Activated T-helper 1 cell treated with anti-CD3 and anti-CD28 coated beads, Interleukin-12 subunit alpha, Interleukin-12 subunit beta, Interleukin-2, Interleukin-4 antibody, amounts not matched to agents 30 ng/mL and 10 ng/mL and 1 ng/mL, durations not matched to agents 14 hours and 24 hours and 36 hours (primary cell): ENCODE measurements around the gene NAV3. TPM values are rescaled to one million over a fixed set of nuclear protein-coding genes. Genes with fewer than 3 reads are reported as not detected.
"Not testable (repeated sequence)": the region's sequence is repeated elsewhere in the genome, so short reads cannot be mapped to it uniquely, and the experiment has no call there.

Source experiments
- DNase-seq: peaks from one replicate; pipeline ENCODE4 v3.0.0; 2021; ENCODE audit warnings: low spot score
- H3K27ac Mint-ChIP-seq: one replicate; pipeline ENCODE4 v1.8.0; 2021; ENCODE audit warnings: mild to moderate bottlenecking, mixed read lengths
- H3K27me3 Mint-ChIP-seq: one replicate; pipeline ENCODE4 v1.8.0; 2022; ENCODE audit warnings: mild to moderate bottlenecking, moderate library complexity, mixed read lengths; ENCODE audit not compliant: insufficient read depth
- H3K36me3 Mint-ChIP-seq: one replicate; pipeline ENCODE4 v1.8.0; 2021; ENCODE audit warnings: low read depth, mixed read lengths
- H3K4me1 Mint-ChIP-seq: one replicate; pipeline ENCODE4 v1.8.0; 2021; ENCODE audit warnings: low read depth, mixed read lengths
- H3K4me3 Mint-ChIP-seq: one replicate; pipeline ENCODE4 v1.8.0; 2021; ENCODE audit warnings: mild to moderate bottlenecking, moderate library complexity, mixed read lengths
- H3K9me3 Mint-ChIP-seq: one replicate; pipeline ENCODE4 v1.8.0; 2021; ENCODE audit warnings: mixed read lengths
- intact Hi-C: fragments of 100-400 bp; cut with micrococcal nuclease; formaldehyde crosslinking; loops from one replicate; pipeline ENCODE4 v1.15.1; 2024
- total RNA-seq: library from RNA; stranded (reverse); gene quantifications from 2 replicates; pipeline ENCODE4 v1.2.3, GENCODE V29; 2022

The NAV3 gene
- total RNA-seq, 1 donor from 2014 or later = not detected

DNA sequence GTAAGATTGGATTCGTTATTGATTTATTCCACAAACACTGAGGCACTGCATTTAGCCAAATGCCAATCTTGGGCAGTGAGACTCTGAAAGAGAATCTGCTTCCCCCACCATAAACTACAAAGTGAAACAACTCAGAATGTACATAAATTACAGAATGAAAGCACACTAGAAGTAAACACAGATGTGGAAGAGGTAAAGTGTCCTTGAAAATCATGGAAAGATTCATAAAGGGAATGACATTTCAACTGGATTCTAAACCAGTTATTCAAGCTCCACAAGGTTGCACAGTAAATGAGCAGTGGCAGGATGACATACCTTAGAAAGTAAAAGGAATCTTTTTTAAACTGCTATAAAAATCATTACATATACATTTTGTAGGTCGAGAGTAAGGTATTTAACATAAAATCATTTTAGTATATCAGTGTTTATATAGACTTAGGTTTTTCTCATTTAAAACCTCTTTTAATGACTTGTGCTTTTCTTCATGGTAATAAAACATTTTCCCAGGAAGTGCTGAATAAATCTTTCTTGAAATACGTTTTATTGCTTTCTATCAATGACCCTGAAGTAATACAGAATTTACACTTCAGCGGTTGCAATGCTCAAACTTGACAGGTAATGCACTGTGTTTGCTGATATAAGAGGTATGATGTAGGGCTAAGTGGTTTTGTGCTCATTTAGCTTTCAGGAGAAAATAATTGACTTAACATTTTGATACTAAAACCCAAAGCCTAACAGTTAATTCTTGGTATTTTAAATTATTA lies 270.6 kb downstream of the NAV3 start:
- H3K4me3 Mint-ChIP-seq = no peak overlapping the region

DNA sequence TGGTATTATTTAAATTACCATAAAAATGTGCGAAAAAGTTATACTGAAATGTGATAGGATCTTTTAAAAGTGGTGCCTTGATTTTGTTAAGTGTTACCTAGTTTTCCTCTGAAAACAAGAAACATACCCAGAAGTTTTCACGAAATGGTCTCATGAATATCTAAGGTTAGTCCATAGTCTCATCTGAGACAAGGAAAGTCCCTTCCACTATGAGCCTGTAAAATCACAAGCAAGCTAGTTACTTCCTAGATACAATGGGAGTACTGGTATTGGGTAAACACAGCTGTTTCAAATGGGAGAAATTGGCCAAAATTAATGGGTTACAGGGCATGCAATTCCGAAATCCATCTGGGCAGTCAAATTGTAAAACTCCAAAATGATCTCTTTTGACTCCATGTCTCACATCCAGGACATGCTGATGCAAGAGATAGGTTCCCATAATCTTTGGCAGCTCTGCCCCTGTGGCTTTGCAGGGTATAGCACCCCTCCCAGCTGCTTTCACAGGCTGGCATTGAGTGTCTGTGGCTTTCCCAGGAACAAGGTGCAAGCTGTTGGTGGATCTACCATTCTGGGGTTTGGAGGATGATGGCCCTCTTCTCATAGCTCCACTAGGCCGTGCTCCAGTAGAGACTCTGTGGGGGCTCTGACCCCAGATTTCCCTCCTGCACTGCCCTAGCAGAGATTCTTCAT lies 271.4 kb downstream of the NAV3 start:
- Mint-ChIP-seq H3K4me1 (no peaks in the 10 kb centered on the region), H3K27me3 (no peaks in the 10 kb centered on the region), H3K36me3 (no peaks in the 10 kb centered on the region), H3K27ac (no peak overlapping the region), H3K4me3 (no peak overlapping the region), H3K9me3 (no peaks in the 10 kb centered on the region)
- no peak for DNase-seq
- intact Hi-C loops = no loop called here

More for the DNA sequence above, 270.6 kb downstream of the NAV3 start:
- H3K9me3 Mint-ChIP-seq = no peaks in the 10 kb centered on the region
- H3K27me3 Mint-ChIP-seq = no peaks in the 10 kb centered on the region
- H3K36me3 Mint-ChIP-seq = no peaks in the 10 kb centered on the region
- no peak overlapping the region for H3K27ac Mint-ChIP-seq
- DNase-seq = no peak
- intact Hi-C loops = no loop called here
- H3K4me1 Mint-ChIP-seq = no peaks in the 10 kb centered on the region

DNA sequence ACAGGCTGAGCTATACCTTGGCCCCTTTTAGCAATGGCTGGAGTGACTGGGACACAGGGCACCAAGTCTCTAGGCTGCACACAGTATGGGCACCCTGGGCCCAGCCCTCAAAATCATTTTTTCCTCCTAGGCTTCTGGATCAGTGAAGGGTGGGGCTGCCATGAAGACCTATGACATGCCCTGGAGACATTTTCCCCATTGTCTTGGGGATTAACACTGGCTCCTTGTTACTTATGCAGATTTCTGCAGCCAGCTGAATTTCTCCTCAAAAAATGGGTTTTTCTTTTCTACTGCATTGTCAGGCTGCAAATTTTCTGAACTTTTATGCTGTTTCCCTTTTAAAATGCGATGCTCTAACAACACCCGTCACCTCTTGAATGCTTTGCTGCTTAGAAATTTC lies 272.1 kb downstream of the NAV3 start:
- DNase-seq, H3K9me3 Mint-ChIP-seq, H3K27me3 Mint-ChIP-seq, intact Hi-C loops, H3K27ac Mint-ChIP-seq, H3K4me3 Mint-ChIP-seq, H3K36me3 Mint-ChIP-seq, H3K4me1 Mint-ChIP-seq: not testable (repeated sequence)

DNA sequence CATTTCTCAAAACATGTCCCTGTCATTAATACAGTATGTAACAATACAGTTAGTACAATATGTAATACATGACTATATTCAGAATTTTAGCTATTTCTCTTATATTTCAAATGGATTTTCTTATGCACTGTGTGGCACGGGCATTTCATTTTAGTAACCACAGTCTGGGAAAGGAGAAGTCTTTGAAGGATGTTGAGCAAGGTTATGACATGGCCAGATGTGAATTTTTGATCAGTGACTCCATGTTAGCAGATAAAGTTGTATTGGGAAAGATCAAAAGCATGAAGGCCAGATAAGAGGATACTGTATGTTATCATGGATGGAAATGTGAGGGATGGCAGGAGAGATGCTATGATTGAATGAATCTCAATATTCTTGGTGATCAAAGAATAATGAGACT lies 285.2 kb downstream of the NAV3 start:
- DNase-seq = no peak
- no peaks in the 10 kb centered on the region for H3K36me3 Mint-ChIP-seq
- no peaks in the 10 kb centered on the region for H3K27me3 Mint-ChIP-seq
- peaks cover 16% of the 10 kb centered on the region for H3K9me3 Mint-ChIP-seq
- H3K27ac Mint-ChIP-seq = no peak overlapping the region
- no peak overlapping the region for H3K4me3 Mint-ChIP-seq
- H3K4me1 Mint-ChIP-seq = no peaks in the 10 kb centered on the region
- intact Hi-C loops = no loop called here

DNA sequence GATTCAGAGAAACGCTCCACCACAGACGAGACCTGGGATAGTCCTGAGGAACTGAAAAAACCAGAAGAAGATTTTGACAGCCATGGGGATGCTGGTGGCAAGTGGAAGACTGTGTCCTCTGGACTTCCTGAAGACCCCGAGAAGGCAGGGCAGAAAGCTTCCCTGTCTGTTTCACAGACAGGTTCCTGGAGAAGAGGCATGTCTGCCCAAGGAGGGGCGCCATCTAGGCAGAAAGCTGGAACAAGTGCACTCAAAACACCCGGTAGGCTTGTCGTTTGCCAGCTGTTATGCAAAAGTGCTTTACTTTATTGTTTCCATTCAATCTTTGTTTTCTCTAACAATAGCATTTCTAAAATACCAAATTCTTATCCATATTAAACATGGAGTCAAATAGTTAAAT lies 287.3 kb downstream of the NAV3 start:
- no peak overlapping the region for H3K27ac Mint-ChIP-seq
- intact Hi-C loops = no loop called here

DNA sequence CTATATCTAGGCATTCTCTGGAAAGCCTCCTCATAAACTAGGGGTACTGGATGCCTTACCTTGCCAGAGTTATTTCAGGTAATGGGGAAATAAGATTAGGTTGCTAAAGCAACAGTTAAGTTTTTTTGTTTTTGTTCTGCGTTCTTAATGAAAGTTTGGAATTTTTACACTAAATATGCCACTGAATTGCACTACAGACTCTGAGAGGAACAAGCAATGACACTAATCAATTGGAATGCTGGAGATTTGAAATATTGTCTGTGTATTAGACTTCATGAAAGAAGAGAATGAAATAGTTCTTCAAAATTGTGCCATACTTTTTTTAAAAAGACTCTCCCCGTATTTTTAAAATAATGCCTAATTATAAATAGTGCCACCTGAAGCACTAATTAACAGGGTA lies 287.8 kb downstream of the NAV3 start:
- H3K9me3 Mint-ChIP-seq = peaks cover 6% of the 10 kb centered on the region
- intact Hi-C loops = no loop called here
- no peak overlapping the region for H3K4me3 Mint-ChIP-seq
- H3K36me3 Mint-ChIP-seq = no peaks in the 10 kb centered on the region
- no peak for DNase-seq
- H3K27me3 Mint-ChIP-seq = no peaks in the 10 kb centered on the region
- no peaks in the 10 kb centered on the region for H3K4me1 Mint-ChIP-seq
- H3K27ac Mint-ChIP-seq = no peak overlapping the region

More for the DNA sequence above, 287.3 kb downstream of the NAV3 start:
- H3K4me3 Mint-ChIP-seq = no peak overlapping the region
- no peaks in the 10 kb centered on the region for H3K36me3 Mint-ChIP-seq
- no peaks in the 10 kb centered on the region for H3K4me1 Mint-ChIP-seq
- no peak for DNase-seq
- H3K9me3 Mint-ChIP-seq = peaks cover 6% of the 10 kb centered on the region
- no peaks in the 10 kb centered on the region for H3K27me3 Mint-ChIP-seq

DNA sequence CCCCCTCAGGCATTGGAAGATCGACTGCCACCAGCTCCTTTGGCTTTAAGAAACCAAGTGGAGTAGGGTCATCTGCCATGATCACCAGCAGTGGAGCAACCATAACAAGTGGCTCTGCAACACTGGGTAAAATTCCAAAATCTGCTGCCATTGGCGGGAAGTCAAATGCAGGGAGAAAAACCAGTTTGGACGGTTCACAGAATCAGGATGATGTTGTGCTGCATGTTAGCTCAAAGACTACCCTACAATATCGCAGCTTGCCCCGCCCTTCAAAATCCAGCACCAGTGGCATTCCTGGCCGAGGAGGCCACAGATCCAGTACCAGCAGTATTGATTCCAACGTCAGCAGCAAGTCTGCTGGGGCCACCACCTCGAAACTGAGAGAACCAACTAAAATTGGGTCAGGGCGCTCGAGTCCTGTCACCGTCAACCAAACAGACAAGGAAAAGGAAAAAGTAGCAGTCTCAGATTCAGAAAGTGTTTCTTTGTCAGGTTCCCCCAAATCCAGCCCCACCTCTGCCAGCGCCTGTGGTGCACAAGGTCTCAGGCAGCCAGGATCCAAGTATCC lies 288.7 kb downstream of the NAV3 start:
- Mint-ChIP-seq H3K9me3 (no peaks in the 10 kb centered on the region), H3K4me3 (no peak overlapping the region), H3K4me1 (no peaks in the 10 kb centered on the region), H3K36me3 (no peaks in the 10 kb centered on the region), H3K27me3 (no peaks in the 10 kb centered on the region), H3K27ac (no peak overlapping the region)
- no peak for DNase-seq
- intact Hi-C loops = no loop called here

DNA sequence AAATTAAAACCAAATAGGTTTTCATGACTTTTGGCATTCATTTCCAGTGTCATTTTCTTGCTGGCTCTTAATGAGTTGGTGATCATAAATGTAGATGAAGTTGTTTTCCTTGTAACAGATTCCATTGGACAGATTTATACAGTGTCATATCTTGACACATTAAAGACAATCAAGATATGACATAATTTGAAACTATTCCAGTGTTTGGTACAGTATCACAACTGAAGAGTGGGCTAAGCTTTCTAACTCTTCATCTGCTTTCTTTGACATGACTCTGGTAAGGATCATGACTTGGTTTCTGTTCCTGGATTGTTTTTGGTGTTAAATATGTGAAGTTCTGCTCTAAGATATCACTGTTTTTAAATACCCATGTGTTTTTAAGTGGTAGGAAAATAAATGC lies 289.6 kb downstream of the NAV3 start:
- DNase-seq = no peak
- H3K27ac Mint-ChIP-seq = no peak overlapping the region
- no peaks in the 10 kb centered on the region for H3K9me3 Mint-ChIP-seq
- H3K4me1 Mint-ChIP-seq = no peaks in the 10 kb centered on the region
- H3K27me3 Mint-ChIP-seq = no peaks in the 10 kb centered on the region
- intact Hi-C loops = no loop called here
- no peaks in the 10 kb centered on the region for H3K36me3 Mint-ChIP-seq
- no peak overlapping the region for H3K4me3 Mint-ChIP-seq

DNA sequence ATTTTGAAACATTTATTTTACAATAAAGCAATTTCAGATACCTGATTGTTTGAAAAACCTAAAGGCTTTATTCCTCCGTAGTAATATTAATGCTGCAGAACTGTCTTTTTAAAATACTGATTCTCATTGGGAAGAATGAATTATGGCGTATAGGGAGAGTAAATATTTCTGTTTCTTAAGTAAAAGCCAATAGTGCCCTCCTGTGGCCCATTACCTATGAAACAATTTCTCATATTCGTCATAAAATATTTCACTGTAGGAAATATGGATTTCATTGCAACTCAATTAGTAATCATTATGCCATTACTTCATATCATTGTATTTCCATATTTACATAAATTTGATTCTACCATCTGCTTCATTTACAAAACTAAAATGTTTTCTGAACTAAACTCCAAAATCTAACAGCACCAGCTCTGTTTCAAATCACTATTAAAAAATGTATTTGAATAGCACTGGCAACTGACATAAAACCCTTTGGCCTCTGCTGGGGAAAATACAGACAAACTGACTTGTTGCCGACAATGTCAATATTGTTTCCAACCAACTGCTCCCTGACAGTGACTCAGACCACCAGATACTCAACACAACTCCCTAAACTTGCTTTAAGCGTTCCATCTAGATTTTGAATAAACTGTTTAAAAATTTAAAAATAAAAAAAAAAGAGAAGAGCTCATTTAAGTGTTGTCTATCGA lies 290.3 kb downstream of the NAV3 start:
- H3K9me3 Mint-ChIP-seq = no peaks in the 10 kb centered on the region
- H3K27me3 Mint-ChIP-seq = no peaks in the 10 kb centered on the region
- intact Hi-C loops = no loop called here
- no peak for DNase-seq
- H3K27ac Mint-ChIP-seq = no peak overlapping the region
- no peak overlapping the region for H3K4me3 Mint-ChIP-seq
- H3K4me1 Mint-ChIP-seq = no peaks in the 10 kb centered on the region
- H3K36me3 Mint-ChIP-seq = no peaks in the 10 kb centered on the region

DNA sequence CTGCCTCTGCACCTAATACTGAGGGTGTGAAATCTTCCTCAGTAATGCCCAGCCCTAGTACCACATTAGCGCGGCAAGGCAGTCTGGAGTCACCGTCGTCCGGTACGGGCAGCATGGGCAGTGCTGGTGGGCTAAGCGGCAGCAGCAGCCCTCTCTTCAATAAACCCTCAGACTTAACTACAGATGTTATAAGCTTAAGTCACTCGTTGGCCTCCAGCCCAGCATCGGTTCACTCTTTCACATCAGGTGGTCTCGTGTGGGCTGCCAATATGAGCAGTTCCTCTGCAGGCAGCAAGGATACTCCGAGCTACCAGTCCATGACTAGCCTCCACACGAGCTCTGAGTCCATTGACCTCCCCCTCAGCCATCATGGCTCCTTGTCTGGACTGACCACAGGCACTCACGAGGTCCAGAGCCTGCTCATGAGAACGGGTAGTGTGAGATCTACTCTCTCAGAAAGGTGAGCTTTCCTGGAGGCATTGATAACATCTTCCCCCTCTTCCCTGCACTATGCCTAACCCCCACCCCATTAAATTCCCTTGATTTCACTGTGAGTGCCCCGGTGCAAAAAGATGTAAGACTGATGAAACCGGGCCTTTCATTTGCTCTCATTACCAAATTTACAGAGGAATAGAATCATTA lies 291.4 kb downstream of the NAV3 start:
- Mint-ChIP-seq H3K27ac (no peak overlapping the region), H3K4me1 (no peaks in the 10 kb centered on the region), H3K9me3 (no peaks in the 10 kb centered on the region), H3K36me3 (no peaks in the 10 kb centered on the region), H3K4me3 (no peak overlapping the region), H3K27me3 (no peaks in the 10 kb centered on the region)
- intact Hi-C loops = no loop called here
- no peak for DNase-seq

DNA sequence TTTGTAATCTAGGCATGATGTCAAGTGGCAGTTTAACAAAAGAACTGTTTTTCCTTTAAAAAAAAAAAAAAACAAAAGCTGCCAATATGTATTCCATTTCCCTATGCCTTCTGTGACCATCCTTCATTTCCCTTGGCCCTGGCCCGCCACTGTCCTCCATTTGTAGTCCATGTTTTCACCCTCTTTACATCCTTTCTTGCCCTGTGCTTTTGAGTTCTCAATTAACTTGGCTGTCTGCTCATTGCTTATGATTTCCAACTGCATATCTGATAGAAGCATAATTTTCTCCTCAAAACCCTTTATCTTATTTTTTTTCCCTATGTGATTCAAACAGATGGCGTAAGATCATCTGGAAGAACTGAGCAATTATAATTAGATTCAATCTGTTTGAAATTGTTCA lies 297.5 kb downstream of the NAV3 start:
- Mint-ChIP-seq H3K4me3 (no peak overlapping the region), H3K36me3 (no peaks in the 10 kb centered on the region), H3K27ac (no peak overlapping the region), H3K4me1 (no peaks in the 10 kb centered on the region), H3K27me3 (no peaks in the 10 kb centered on the region), H3K9me3 (no peaks in the 10 kb centered on the region)
- intact Hi-C loops = no loop called here
- no peak for DNase-seq

DNA sequence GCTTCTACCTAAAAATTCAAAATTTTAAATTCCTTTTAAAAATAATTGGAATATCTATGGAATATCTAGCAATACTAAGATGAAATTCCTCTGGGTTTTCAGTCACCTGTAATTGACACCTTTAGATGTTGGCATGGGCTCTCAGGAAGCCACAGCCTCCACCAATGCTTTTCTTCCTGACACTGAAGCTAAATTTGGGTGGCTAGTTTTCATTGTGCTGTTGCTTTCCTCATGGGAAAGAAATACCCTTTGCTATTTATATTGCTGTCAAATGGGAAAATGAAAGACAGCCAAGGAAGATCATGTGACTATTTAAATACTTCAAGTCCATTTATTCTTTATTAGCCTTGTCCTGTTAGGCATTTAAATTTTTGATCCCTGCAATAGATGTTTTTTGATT lies 313.0 kb downstream of the NAV3 start:
- H3K9me3 Mint-ChIP-seq = no peaks in the 10 kb centered on the region
- H3K36me3 Mint-ChIP-seq = no peaks in the 10 kb centered on the region
- H3K4me1 Mint-ChIP-seq = no peaks in the 10 kb centered on the region
- no peak overlapping the region for H3K27ac Mint-ChIP-seq
- no peak for DNase-seq
- H3K4me3 Mint-ChIP-seq = no peak overlapping the region
- intact Hi-C loops = no loop called here
- H3K27me3 Mint-ChIP-seq = no peaks in the 10 kb centered on the region

DNA sequence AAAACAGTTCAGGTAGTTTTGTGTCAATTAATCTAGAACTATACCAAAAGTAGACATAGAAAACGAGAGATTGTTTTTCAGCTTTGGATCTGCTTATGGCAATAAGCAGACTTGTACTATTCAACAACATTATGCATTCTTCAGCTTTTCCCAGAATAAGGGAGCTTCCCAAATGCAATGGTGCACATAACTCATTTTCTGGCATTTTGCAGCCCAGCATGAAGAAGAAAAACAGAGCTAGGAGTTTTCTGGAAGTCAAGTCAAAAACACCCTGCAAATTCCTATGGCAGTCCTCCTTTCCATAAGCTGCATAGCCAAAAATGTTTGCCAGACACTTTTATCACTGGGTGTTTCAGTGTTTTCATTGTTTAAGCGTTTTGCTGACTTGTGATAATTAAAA lies 314.7 kb downstream of the NAV3 start:
- intact Hi-C loops = no loop called here
- Mint-ChIP-seq H3K27me3 (no peaks in the 10 kb centered on the region), H3K4me1 (no peaks in the 10 kb centered on the region), H3K4me3 (no peak overlapping the region), H3K27ac (no peak overlapping the region), H3K36me3 (no peaks in the 10 kb centered on the region), H3K9me3 (no peaks in the 10 kb centered on the region)
- no peak for DNase-seq
